HG02852 (cell line): Measurements from ENCODE around the gene TARS1.
"Not testable (repeated sequence)": the region's sequence is repeated elsewhere in the genome, so short reads cannot be mapped to it uniquely, and the experiment has no call there.

Source experiments
- ATAC-seq: cut with Tn5 transposase; IDR thresholded peaks from one replicate; pipeline ENCODE4 v1.9.1; 2021; ENCODE audit warnings: mild to moderate bottlenecking, moderate library complexity; ENCODE audit not compliant: unreplicated experiment

TARS1 gene

GRCh38 chr5:33482335-33482734 lies 41.6 kb downstream of the TARS1 start:
- ATAC-seq, result no peak

GRCh38 chr5:33487236-33487635 lies 46.5 kb downstream of the TARS1 start:
- ATAC-seq, result no peak

- no peak for ATAC-seq
Observed at GRCh38 chr5:33488558-33489355, 48.0 kb downstream of the TARS1 start.

GRCh38 chr5:33489481-33490067 lies 48.8 kb downstream of the TARS1 start:
- no peak for ATAC-seq

GRCh38 chr5:33490071-33490665 lies 49.4 kb downstream of the TARS1 start:
- ATAC-seq, result no peak

- ATAC-seq, result no peak
Observed at GRCh38 chr5:33491941-33492340, 51.2 kb downstream of the TARS1 start.

- no peak for ATAC-seq
Observed at GRCh38 chr5:33494466-33494865, 53.7 kb downstream of the TARS1 start.

- ATAC-seq, result no peak
Observed at GRCh38 chr5:33501260-33501659, 60.5 kb downstream of the TARS1 start.

- no peak for ATAC-seq
Observed at GRCh38 chr5:33501899-33502298, 61.1 kb downstream of the TARS1 start.

GRCh38 chr5:33504570-33504969 lies 63.8 kb downstream of the TARS1 start:
- ATAC-seq, result no peak

- ATAC-seq, result no peak
Observed at GRCh38 chr5:33507426-33507825, 66.7 kb downstream of the TARS1 start.

- no peak for ATAC-seq
Observed at GRCh38 chr5:33509036-33509435, 68.3 kb downstream of the TARS1 start.

- ATAC-seq, result no peak
Observed at GRCh38 chr5:33513462-33514185, 72.9 kb downstream of the TARS1 start.

GRCh38 chr5:33515366-33515765 lies 74.6 kb downstream of the TARS1 start:
- not testable (repeated sequence) for ATAC-seq

- no peak for ATAC-seq
Observed at GRCh38 chr5:33516421-33516820, 75.7 kb downstream of the TARS1 start.
